GM12892 (cell line): ENCODE results near the gene C1orf116.

Experiments
- POLR2A ChIP-seq: IDR thresholded peaks from 2 replicates; pipeline ENCODE4 v1.6.1; 2011; ENCODE audit warnings: low read depth, low read length, control low read depth
- POLR2AphosphoS5 ChIP-seq: IDR thresholded peaks from 2 replicates; pipeline ENCODE4 v1.6.1; 2011; ENCODE audit warnings: low read depth, low read length, control low read depth
- TAF1 ChIP-seq: IDR thresholded peaks from 2 replicates; pipeline ENCODE4 v1.6.1; 2011; ENCODE audit warnings: low read depth, mild to moderate bottlenecking, control low read depth, low read length, borderline replicate concordance

GRCh38 chr1:206970446-206970845, 62.1 kb downstream of the C1orf116 start, which contains the start of gene FCAMR:
- TF ChIP-seq POLR2A (no peak), POLR2AphosphoS5 (no peak), TAF1 (no peak)
